GM12878 (cell line): ENCODE data around the gene CDO1. TPM values are rescaled to one million over a fixed set of nuclear protein-coding genes. Genes with fewer than 3 reads are reported as not detected.

Experiments
- IRF4 ChIP-seq: IDR thresholded peaks from 2 replicates; pipeline ENCODE4 v1.6.1; 2011; ENCODE audit warnings: low read depth, low read length
- SKIL ChIP-seq: fragments of 450-650 bp; IDR thresholded peaks from 2 replicates; pipeline ENCODE4 v1.6.1; 2017; ENCODE audit warnings: mild to moderate bottlenecking, low read depth, inconsistent platforms; ENCODE audit not compliant: poor library complexity, severe bottlenecking
- polyA plus RNA-seq, 11 experiments: library from polyadenylated mRNA; depleted of rRNA in 4 of 11; unstranded in 6 of 11; stranded (reverse) in 5 of 11; fragments of >200 nt; fragmentation: Nextera tagmentation in 4 of 11; fragmentation: Illumina TruSeq in 1 of 11; extraction: Ambion mirVana in 4 of 11; extraction: Trizol in 1 of 11; gene quantifications; 1 replicate in 1 of 11; 2 replicates in 10 of 11; pipeline versions ENCODE4 v1.2.1 to v1.2.3, GENCODE V29; 2011 to 2016; ENCODE audit warnings: inconsistent platforms in 2 of 11, missing spikeins in 2 of 11, low read depth in 1 of 11
- small RNA-seq: library from RNA; depleted of rRNA; stranded (forward); fragments of <200 nt; gene quantifications from one replicate; pipeline ENCODE3, GENCODE V24; 2014
- total RNA-seq, 4 experiments: library from RNA; depleted of rRNA in 3 of 4; stranded (reverse); fragments of >200 nt in 3 of 4; fragmentation: Illumina TruSeq in 1 of 4; extraction: Trizol in 1 of 4; gene quantifications; 2 replicates each; pipeline versions ENCODE4 v1.2.1 to v1.2.3, GENCODE V29; 2013 to 2021

Gene CDO1
- total and polyA plus RNA-seq, 10 of the 15 experiments (the other 5 are each of a cell fraction or from before 2014, with no cell fraction given): 0.05 TPM; not detected in 9

GRCh38 chr5:115755675-115756074, 60.8 kb downstream of the CDO1 start (continued):
- TF ChIP-seq SKIL: no peak
- no peak for TF ChIP-seq IRF4

Small RNA genes within 50 kb of the gene (small RNA-seq; reads per million reads assigned to genes)
- not detected for gene RNU2-49P

Other genes starting within 250 kb of the CDO1 start
- gene TICAM2, start 214.2 kb downstream of the CDO1 start, total RNA-seq (2014; rRNA removed): 2.5 and 3.5 TPM in 2 replicates
- gene TICAM2, start 214.2 kb downstream of the CDO1 start, total RNA-seq (2014; rRNA removed; fragmentation: Illumina TruSeq; extraction: Trizol): 5.9 and 6.3 TPM in 2 replicates
- 5.6 and 6.2 TPM in 2 replicates for gene TICAM2, start 214.2 kb downstream of the CDO1 start, total RNA-seq (2021)
- 0.12 and 0.14 TPM in 2 replicates for gene TICAM2, start 214.2 kb downstream of the CDO1 start, polyA plus RNA-seq (2011; rRNA removed)
- 7.0 and 7.9 TPM in 2 replicates for gene TICAM2, start 214.2 kb downstream of the CDO1 start, polyA plus RNA-seq (2014; fragmentation: Illumina TruSeq; extraction: Trizol)
- gene TICAM2, start 214.2 kb downstream of the CDO1 start, polyA plus RNA-seq (2014; fragmentation: Nextera tagmentation; extraction: Ambion mirVana): 1 to 10 TPM; 1.8 to 2.3 TPM
- gene TICAM2, start 214.2 kb downstream of the CDO1 start, polyA plus RNA-seq (2014; rRNA removed): 2.5 and 2.7 TPM in 2 replicates
- 1 to 10 TPM; 3.3 to 4.3 TPM for gene TICAM2, start 214.2 kb downstream of the CDO1 start, polyA plus RNA-seq (2016; fragmentation: Nextera tagmentation; extraction: Ambion mirVana)
- gene TMED7, start 190.6 kb downstream of the CDO1 start, total RNA-seq (2014; rRNA removed): 21.9 and 28.3 TPM in 2 replicates
- 26.0 and 26.2 TPM in 2 replicates for gene TMED7, start 190.6 kb downstream of the CDO1 start, total RNA-seq (2014; rRNA removed; fragmentation: Illumina TruSeq; extraction: Trizol)
- 35.6 and 37.0 TPM in 2 replicates for gene TMED7, start 190.6 kb downstream of the CDO1 start, total RNA-seq (2021)
- gene TMED7, start 190.6 kb downstream of the CDO1 start, polyA plus RNA-seq (2011; rRNA removed): 24.3 and 37.2 TPM in 2 replicates
- gene TMED7, start 190.6 kb downstream of the CDO1 start, polyA plus RNA-seq (2014; fragmentation: Illumina TruSeq; extraction: Trizol): 18.8 and 26.9 TPM in 2 replicates
- 10 to 100 TPM in 1 of 2 experiments, 1 to 10 TPM in 1; 8.0 to 10.3 TPM for gene TMED7, start 190.6 kb downstream of the CDO1 start, polyA plus RNA-seq (2014; fragmentation: Nextera tagmentation; extraction: Ambion mirVana)
- gene TMED7, start 190.6 kb downstream of the CDO1 start, polyA plus RNA-seq (2014; rRNA removed): 26.0 and 37.3 TPM in 2 replicates
- gene TMED7, start 190.6 kb downstream of the CDO1 start, polyA plus RNA-seq (2016; fragmentation: Nextera tagmentation; extraction: Ambion mirVana): 10 to 100 TPM; 29.1 to 29.7 TPM
- 23.2 and 32.5 TPM in 2 replicates for gene ATG12, start 24.9 kb upstream of the CDO1 start, total RNA-seq (2014; rRNA removed)
- gene ATG12, start 24.9 kb upstream of the CDO1 start, total RNA-seq (2014; rRNA removed; fragmentation: Illumina TruSeq; extraction: Trizol): 39.7 and 41.0 TPM in 2 replicates
- 26.9 and 28.9 TPM in 2 replicates for gene ATG12, start 24.9 kb upstream of the CDO1 start, total RNA-seq (2021)
- 89.4 and 153 TPM in 2 replicates for gene ATG12, start 24.9 kb upstream of the CDO1 start, polyA plus RNA-seq (2011; rRNA removed)
- gene ATG12, start 24.9 kb upstream of the CDO1 start, polyA plus RNA-seq (2014; fragmentation: Illumina TruSeq; extraction: Trizol): 50.7 and 57.0 TPM in 2 replicates
- 10 to 100 TPM; 67.4 to 92.0 TPM for gene ATG12, start 24.9 kb upstream of the CDO1 start, polyA plus RNA-seq (2014; fragmentation: Nextera tagmentation; extraction: Ambion mirVana)
- 24.3 and 32.9 TPM in 2 replicates for gene ATG12, start 24.9 kb upstream of the CDO1 start, polyA plus RNA-seq (2014; rRNA removed)
- gene ATG12, start 24.9 kb upstream of the CDO1 start, polyA plus RNA-seq (2016; fragmentation: Nextera tagmentation; extraction: Ambion mirVana): 10 to 100 TPM; 66.6 to 72.1 TPM
- gene AP3S1, start 25.3 kb upstream of the CDO1 start, total RNA-seq (2014; rRNA removed): 37.1 and 53.6 TPM in 2 replicates
- gene AP3S1, start 25.3 kb upstream of the CDO1 start, total RNA-seq (2014; rRNA removed; fragmentation: Illumina TruSeq; extraction: Trizol): 62.5 and 73.3 TPM in 2 replicates
- 45.6 and 57.4 TPM in 2 replicates for gene AP3S1, start 25.3 kb upstream of the CDO1 start, total RNA-seq (2021)
- gene AP3S1, start 25.3 kb upstream of the CDO1 start, polyA plus RNA-seq (2011; rRNA removed): 137 and 319 TPM in 2 replicates
- gene AP3S1, start 25.3 kb upstream of the CDO1 start, polyA plus RNA-seq (2014; fragmentation: Illumina TruSeq; extraction: Trizol): 78.4 and 128 TPM in 2 replicates
- gene AP3S1, start 25.3 kb upstream of the CDO1 start, polyA plus RNA-seq (2014; fragmentation: Nextera tagmentation; extraction: Ambion mirVana): 10 to 100 TPM; 36.4 to 48.5 TPM
- gene AP3S1, start 25.3 kb upstream of the CDO1 start, polyA plus RNA-seq (2014; rRNA removed): 48.6 and 61.7 TPM in 2 replicates
- gene AP3S1, start 25.3 kb upstream of the CDO1 start, polyA plus RNA-seq (2016; fragmentation: Nextera tagmentation; extraction: Ambion mirVana): 100 to 1,000 TPM; 103 to 104 TPM
- 0.11 TPM in 1 of 2 replicates, not detected in the other for gene LVRN, start 145.8 kb upstream of the CDO1 start, total RNA-seq (2014; rRNA removed)
- 0.04 TPM in 1 of 2 replicates, not detected in the other for gene LVRN, start 145.8 kb upstream of the CDO1 start, total RNA-seq (2014; rRNA removed; fragmentation: Illumina TruSeq; extraction: Trizol)
- gene LVRN, start 145.8 kb upstream of the CDO1 start, total RNA-seq (2021): not detected in 2 replicates
- 0.87 and 1.5 TPM in 2 replicates for gene LVRN, start 145.8 kb upstream of the CDO1 start, polyA plus RNA-seq (2011; rRNA removed)
- 0.10 and 0.11 TPM in 2 replicates for gene LVRN, start 145.8 kb upstream of the CDO1 start, polyA plus RNA-seq (2014; fragmentation: Illumina TruSeq; extraction: Trizol)
- under 1 TPM in 1 of 2 experiments, not detected in 1; 0.09 TPM for gene LVRN, start 145.8 kb upstream of the CDO1 start, polyA plus RNA-seq (2014; fragmentation: Nextera tagmentation; extraction: Ambion mirVana)
- not detected in 2 replicates for gene LVRN, start 145.8 kb upstream of the CDO1 start, polyA plus RNA-seq (2014; rRNA removed)
- under 1 TPM in 1 of 2 experiments, not detected in 1; 0.30 TPM for gene LVRN, start 145.8 kb upstream of the CDO1 start, polyA plus RNA-seq (2016; fragmentation: Nextera tagmentation; extraction: Ambion mirVana)
- gene ARL14EPL, start 215.8 kb upstream of the CDO1 start, total RNA-seq (2014; rRNA removed): not detected in 2 replicates
- gene ARL14EPL, start 215.8 kb upstream of the CDO1 start, total RNA-seq (2014; rRNA removed; fragmentation: Illumina TruSeq; extraction: Trizol): not detected in 2 replicates
- not detected in 2 replicates for gene ARL14EPL, start 215.8 kb upstream of the CDO1 start, total RNA-seq (2021)
- 0.08 and 0.09 TPM in 2 replicates for gene ARL14EPL, start 215.8 kb upstream of the CDO1 start, polyA plus RNA-seq (2011; rRNA removed)
- not detected in 2 replicates for gene ARL14EPL, start 215.8 kb upstream of the CDO1 start, polyA plus RNA-seq (2014; fragmentation: Illumina TruSeq; extraction: Trizol)
- not detected for gene ARL14EPL, start 215.8 kb upstream of the CDO1 start, polyA plus RNA-seq (2014; fragmentation: Nextera tagmentation; extraction: Ambion mirVana)
- gene ARL14EPL, start 215.8 kb upstream of the CDO1 start, polyA plus RNA-seq (2014; rRNA removed): not detected in 2 replicates
- not detected for gene ARL14EPL, start 215.8 kb upstream of the CDO1 start, polyA plus RNA-seq (2016; fragmentation: Nextera tagmentation; extraction: Ambion mirVana)